ENCODE measurements around the gene KRI1.

DNA sequence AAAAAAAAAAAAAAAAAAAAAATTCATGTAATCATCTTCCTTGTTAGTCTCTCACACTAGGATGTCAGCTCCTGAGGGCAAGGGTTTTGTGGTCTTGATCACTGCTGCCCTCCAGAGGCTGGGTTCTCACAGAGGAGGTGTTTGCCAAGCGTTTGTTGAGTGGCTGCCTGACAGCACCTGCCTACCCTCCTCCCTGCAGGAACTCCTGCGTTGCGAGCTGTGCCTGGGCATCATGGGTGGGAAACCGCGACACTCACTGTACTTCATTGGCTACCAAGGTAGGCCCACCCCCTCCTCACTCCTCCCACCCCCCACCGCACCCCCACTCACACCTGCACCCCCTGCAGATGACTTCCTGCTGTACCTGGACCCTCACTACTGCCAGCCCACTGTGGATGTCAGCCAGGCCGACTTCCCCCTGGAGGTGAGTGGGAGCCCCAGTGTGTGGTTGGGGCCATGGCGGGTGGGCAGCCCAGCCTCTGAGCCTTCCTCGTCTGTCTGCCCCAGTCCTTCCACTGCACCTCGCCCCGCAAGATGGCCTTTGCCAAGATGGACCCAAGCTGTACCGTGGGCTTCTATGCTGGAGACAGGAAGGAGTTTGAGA, 14.0 kb downstream of the KRI1 start:
- TF ChIP-seq, protein P1, sequence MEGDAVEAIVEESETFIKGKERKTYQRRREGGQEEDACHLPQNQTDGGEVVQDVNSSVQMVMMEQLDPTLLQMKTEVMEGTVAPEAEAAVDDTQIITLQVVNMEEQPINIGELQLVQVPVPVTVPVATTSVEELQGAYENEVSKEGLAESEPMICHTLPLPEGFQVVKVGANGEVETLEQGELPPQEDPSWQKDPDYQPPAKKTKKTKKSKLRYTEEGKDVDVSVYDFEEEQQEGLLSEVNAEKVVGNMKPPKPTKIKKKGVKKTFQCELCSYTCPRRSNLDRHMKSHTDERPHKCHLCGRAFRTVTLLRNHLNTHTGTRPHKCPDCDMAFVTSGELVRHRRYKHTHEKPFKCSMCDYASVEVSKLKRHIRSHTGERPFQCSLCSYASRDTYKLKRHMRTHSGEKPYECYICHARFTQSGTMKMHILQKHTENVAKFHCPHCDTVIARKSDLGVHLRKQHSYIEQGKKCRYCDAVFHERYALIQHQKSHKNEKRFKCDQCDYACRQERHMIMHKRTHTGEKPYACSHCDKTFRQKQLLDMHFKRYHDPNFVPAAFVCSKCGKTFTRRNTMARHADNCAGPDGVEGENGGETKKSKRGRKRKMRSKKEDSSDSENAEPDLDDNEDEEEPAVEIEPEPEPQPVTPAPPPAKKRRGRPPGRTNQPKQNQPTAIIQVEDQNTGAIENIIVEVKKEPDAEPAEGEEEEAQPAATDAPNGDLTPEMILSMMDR (IDR thresholded peaks at IDR 0.05), result no peak
- TF ChIP-seq POLR2A (IDR thresholded peaks at IDR 0.05) (no peak), EP300 (IDR thresholded peaks at IDR 0.05) (no peak)
